ENCODE results near the gene B3GAT1. TPM values are rescaled to one million over a fixed set of nuclear protein-coding genes. Genes with fewer than 3 reads are reported as not detected.

B3GAT1 gene
- total RNA-seq, 1 donor, result not detected

- TF ChIP-seq CTCF (IDR thresholded peaks at IDR 0.05; ENCODE audit: insufficient read depth, low read depth, low read length), result no peak
- no peak for DNase-seq (ENCODE audit: low read depth)
- H3K4me3 ChIP-seq (ENCODE audit: low read depth, low read length), result no peak overlapping the region
These were observed 41.3 kb downstream of the B3GAT1 start for GRCh38 chr11:134370526-134371435.

DNA sequence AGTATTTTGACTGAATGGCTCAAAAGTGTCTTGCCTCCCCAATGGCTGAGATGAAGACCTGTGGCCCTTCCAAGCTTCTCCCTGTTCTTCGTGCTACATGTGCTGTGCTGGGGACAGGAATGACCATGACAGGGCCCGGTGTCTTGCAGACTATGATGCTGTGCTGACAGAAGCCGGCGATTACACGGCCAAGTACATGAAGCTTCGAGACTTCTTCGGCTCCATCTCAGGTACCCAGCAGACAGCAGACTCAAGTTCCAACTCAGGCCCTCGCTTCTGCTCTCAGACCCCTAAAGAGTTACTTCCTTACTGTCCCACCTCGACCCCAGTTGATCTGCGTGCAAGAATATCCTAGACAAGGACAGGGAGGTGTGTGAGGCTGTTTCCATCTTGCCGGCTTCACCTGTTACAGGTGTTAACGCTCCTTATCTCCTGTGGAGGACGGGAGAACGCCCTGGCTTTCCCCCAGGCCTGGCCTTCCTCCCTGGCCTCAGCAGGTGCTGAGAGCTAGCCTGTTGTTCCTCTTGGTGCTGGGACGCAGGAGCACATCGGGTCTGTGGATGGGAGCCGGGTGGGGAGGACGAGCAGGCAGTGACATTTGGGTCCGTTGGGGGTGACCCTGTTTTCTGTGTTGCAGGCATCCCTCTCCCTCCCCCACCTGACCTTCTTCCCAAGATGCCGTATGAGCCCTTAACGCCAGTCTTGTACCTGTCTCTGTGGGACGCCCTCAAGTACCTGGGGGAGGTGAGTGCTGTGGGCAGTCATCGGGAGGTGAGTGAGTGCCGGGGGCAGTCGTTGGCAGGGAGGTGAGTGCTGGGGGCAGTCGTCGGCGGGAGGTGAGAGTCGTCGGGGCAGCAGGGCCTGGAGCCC lies 42.2 kb downstream of the B3GAT1 start:
- no peak for DNase-seq (ENCODE audit: low read depth)
- no peak for TF ChIP-seq CTCF (IDR thresholded peaks at IDR 0.05; ENCODE audit: insufficient read depth, low read depth, low read length)
- no peak overlapping the region for H3K4me3 ChIP-seq (ENCODE audit: low read depth, low read length)

DNA sequence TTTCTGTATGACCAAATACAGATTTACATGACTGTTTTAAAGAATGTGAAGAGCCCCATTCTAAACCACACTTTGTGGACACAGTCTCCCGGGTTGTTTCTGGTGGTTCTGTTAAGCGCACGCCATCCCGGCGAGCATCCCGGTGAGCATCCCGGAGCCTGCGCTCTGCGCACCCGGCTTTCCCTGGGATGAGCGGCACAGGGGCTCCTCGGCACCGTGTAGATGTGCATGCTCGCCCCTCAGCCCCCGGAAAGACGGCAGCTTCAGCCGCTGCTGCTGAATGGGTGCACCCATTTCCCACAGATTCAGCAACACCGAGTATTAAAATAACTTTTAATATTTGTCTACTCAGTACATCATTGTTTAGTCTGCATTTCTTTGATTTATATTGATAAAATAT lies 44.3 kb downstream of the B3GAT1 start:
- no peak overlapping the region for H3K4me3 ChIP-seq (ENCODE audit: low read depth, low read length)
- TF ChIP-seq CTCF (IDR thresholded peaks at IDR 0.05; ENCODE audit: insufficient read depth, low read depth, low read length), result no peak
- no peak for DNase-seq (ENCODE audit: low read depth)

GRCh38 chr11:134366254-134366653 lies 45.8 kb downstream of the B3GAT1 start:
- no peak overlapping the region for H3K4me3 ChIP-seq (ENCODE audit: low read depth, low read length)
- no peak for DNase-seq (ENCODE audit: low read depth)
- TF ChIP-seq CTCF (IDR thresholded peaks at IDR 0.05; ENCODE audit: insufficient read depth, low read depth, low read length), result no peak

DNA sequence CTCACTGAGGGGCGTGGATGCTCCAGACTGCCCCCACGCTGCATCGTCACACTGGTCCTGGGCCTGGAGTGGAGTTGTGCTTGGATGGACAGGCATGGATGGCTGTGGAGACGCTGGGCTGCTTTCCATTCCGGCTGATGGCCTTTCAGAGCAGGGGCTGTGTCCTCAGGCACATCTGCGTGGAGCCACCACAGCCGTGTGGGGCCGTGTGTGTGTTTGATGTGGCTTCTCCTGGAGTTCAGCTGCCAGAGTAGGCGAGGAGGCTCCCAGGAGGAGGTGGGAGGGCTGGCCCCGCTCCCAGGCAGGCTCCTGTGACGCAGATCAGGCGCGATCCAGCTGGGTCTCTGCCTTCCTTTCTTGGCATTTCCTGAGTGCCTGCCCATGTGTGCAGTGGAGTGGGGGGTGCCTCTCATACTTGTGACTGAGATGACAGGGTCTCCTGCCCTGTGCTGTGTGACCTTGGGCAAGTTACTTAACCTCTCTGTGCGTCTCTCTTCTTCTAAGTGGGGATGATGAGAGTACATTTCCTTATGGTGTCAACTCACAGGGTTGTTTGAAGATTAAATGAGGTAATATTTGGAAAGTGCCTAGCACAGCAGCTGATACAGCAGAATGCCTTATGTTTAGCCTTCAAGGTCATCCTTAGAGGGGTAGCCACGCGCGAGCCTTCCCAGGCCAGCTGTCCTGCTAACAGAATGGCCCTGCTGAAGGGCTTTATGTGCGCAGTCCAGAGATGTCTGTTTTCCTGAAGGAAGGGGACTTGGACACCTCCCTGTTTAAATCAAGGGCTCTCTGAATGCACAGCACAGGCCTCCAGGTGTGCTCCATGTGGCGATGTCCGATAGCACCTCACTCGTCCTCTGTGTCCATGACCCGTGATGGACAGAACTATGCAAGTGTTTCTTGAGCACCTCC lies 46.8 kb downstream of the B3GAT1 start:
- no peak for DNase-seq (ENCODE audit: low read depth)
- TF ChIP-seq CTCF (IDR thresholded peaks at IDR 0.05; ENCODE audit: insufficient read depth, low read depth, low read length), result no peak
- H3K4me3 ChIP-seq (ENCODE audit: low read depth, low read length), result no peak overlapping the region

DNA sequence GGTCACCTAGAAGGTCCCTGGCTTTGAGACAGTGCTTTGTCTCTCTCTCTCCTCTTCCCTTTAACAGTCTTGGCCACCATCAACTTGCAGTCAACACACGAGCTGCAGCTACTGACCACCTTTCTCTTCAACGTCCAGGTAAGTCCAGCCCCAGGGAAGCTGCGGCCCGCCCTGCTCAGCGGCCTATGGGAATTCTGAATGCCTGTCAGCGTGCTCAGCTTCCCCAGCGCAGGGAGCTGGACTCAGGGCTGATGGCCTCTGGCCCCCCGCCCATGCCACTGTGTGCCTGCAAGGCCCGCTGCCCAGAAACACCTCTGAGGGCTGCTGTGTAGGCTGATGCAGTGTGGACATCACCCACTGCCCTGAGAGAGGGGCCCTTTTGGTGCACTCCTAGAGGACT lies 47.8 kb downstream of the B3GAT1 start:
- TF ChIP-seq CTCF (IDR thresholded peaks at IDR 0.05; ENCODE audit: insufficient read depth, low read depth, low read length), result no peak
- H3K4me3 ChIP-seq (ENCODE audit: low read depth, low read length), result no peak overlapping the region
- DNase-seq (ENCODE audit: low read depth), result no peak
